Upper lobe of right lung (tissue), 1 donor: ENCODE data around the gene TNPO3. TPM values are rescaled to one million over a fixed set of nuclear protein-coding genes. Genes with fewer than 3 reads are reported as not detected.
"Not testable (repeated sequence)": the region's sequence is repeated elsewhere in the genome, so short reads cannot be mapped to it uniquely, and the experiment has no call there.

Experiments
- ATAC-seq: fragments of 200-7000 bp; cut with Tn5 transposase; one replicate; pipeline ENCODE4 v1.9.1; 2020; ENCODE audit warnings: mild to moderate bottlenecking, moderate library complexity
- DNase-seq: peaks from one replicate; pipeline ENCODE4 v3.0.0-alpha.2; 2020
- H3K27ac ChIP-seq: fragments of 200-600 bp; one replicate; pipeline ENCODE4 v1.8.0; 2022
- H3K27me3 ChIP-seq: fragments of 200-600 bp; one replicate; pipeline ENCODE4 v1.8.0; 2022; ENCODE audit warnings: mild to moderate bottlenecking
- H3K36me3 ChIP-seq: fragments of 200-600 bp; one replicate; pipeline ENCODE4 v1.8.0; 2022
- H3K4me1 ChIP-seq: fragments of 200-600 bp; one replicate; pipeline ENCODE4 v1.8.0; 2022
- H3K4me3 ChIP-seq: fragments of 200-600 bp; one replicate; pipeline ENCODE4 v1.8.0; 2022; ENCODE audit warnings: mild to moderate bottlenecking
- H3K9me3 ChIP-seq: fragments of 200-600 bp; one replicate; pipeline ENCODE4 v1.8.0; 2022
- CTCF ChIP-seq: fragments of 200-600 bp; IDR thresholded peaks from one replicate; pipeline ENCODE4 v1.8.0; 2022; ENCODE audit warnings: antibody characterized with exemption
- intact Hi-C: fragments of 100-400 bp; cut with DNase I; formaldehyde crosslinking; loops from one replicate; pipeline ENCODE4 v1.11.0; 2022
- total RNA-seq: library from RNA; stranded (reverse); fragmentation: NEBNext Ultra II Directional; extraction: Animal tissue kit (Norgen Biotek cat#: 25700); gene quantifications from one replicate; pipeline ENCODE4 v1.2.1, GENCODE V29; 2021
- donor health status: DM: no; HTN: yes; CAD: no; lungs with severe emphysema.

TNPO3 gene
- total RNA-seq, 1 donor from 2014 or later = 31.1 TPM

DNA sequence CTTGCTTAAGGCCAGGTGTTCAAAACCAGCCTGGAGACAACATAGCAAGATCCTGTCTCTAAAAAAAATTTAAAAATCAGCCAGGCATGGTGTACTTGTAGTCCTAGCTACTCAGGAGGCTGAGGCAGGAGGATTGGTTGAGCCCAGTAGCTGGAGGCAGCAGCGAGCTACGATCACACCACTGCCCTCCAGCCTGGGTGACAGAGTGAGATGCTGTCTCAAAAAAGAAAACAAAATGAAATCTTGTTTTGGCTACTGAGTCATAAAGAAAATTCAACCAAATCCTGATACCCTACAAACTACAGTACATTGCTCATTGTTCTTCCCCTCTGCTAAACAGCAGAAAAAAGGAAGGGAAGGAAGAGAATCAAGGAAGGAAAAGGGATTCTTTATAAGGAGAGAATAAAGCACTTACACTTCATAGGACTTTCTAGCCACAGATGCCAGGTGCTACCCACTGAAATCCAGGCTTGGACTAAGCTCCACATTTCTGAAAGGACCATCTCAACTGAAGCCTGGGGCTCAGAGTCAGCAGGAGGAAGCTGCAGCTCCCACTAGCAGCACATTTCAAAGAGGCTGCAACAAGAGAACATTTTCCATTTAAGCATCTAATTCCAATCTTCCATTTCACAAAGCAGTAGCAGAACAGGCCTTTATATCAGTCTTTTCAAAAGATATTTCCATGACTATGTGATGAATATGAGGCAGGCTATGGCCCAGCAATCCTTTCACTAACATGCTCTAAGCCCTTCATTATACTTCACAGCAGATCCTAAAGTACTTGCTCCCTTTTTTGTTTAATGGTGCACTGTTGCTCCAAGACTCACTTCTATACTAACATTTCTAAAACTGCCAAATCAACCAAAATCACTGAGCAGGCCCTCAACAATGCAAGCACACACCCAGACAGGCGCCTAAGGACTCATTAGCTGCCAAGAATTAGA, 13.5 kb downstream of the TNPO3 start:
- DNase-seq (no peak), ATAC-seq (no peak)
- peaks cover 23% of the 10 kb centered on the region for H3K36me3 ChIP-seq
- no peak overlapping the region for H3K4me3 ChIP-seq
- intact Hi-C loops = no loop called here
- no peaks in the 10 kb centered on the region for H3K27me3 ChIP-seq
- H3K27ac ChIP-seq = no peak overlapping the region
- no peaks in the 10 kb centered on the region for H3K9me3 ChIP-seq
- peaks cover 17% of the 10 kb centered on the region for H3K4me1 ChIP-seq
- TF ChIP-seq CTCF = no peak

GRCh38 chr7:129038468-129038867, 16.4 kb downstream of the TNPO3 start:
- ATAC-seq, H3K27me3 ChIP-seq, DNase-seq, H3K27ac ChIP-seq, intact Hi-C loops, H3K9me3 ChIP-seq, H3K4me3 ChIP-seq, H3K4me1 ChIP-seq: not testable (repeated sequence)
- H3K36me3 ChIP-seq = peaks cover 23% of the 10 kb centered on the region

- DNase-seq = no peak
- TF ChIP-seq CTCF = no peak
- Histone ChIP-seq H3K36me3 (peaks cover 23% of the 10 kb centered on the region), H3K27me3 (no peaks in the 10 kb centered on the region), H3K4me1 (peaks cover 8% of the 10 kb centered on the region), H3K27ac (no peak overlapping the region), H3K4me3 (no peak overlapping the region), H3K9me3 (no peaks in the 10 kb centered on the region)
- no peak for ATAC-seq
- intact Hi-C loops = no loop called here
Measured at GRCh38 chr7:129037585-129037984, 17.3 kb downstream of the TNPO3 start.

DNA sequence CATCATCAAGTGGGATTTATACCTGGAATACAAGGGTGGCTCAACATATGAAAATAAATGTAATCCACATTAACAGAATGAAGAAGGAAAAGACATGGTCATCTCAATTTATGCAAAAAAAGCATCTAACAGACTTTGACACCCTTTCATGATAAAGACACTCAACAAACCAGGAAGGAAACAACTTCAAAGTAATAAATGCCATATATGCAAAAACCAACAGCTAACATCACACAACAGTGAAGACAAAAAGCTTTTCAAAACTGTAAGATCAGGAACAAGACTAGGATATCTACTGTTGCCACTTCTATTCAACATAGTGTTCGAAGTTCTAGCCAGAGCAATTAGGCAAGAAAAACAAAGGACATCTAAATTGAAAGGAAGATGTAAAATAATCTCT, 22.9 kb downstream of the TNPO3 start:
- no peak for DNase-seq
- Histone ChIP-seq H3K36me3 (no peaks in the 10 kb centered on the region), H3K27me3 (no peaks in the 10 kb centered on the region), H3K4me3 (no peak overlapping the region), H3K4me1 (peaks cover 6% of the 10 kb centered on the region), H3K9me3 (no peaks in the 10 kb centered on the region), H3K27ac (no peak overlapping the region)
- ATAC-seq = no peak
- intact Hi-C loops = no loop called here
- no peak for TF ChIP-seq CTCF

- Histone ChIP-seq H3K9me3 (no peaks in the 10 kb centered on the region), H3K27ac (no peak overlapping the region), H3K36me3 (no peaks in the 10 kb centered on the region), H3K27me3 (no peaks in the 10 kb centered on the region), H3K4me3 (no peak overlapping the region), H3K4me1 (peaks cover 6% of the 10 kb centered on the region)
- TF ChIP-seq CTCF = no peak
- ATAC-seq (no peak), DNase-seq (no peak)
- intact Hi-C loops = no loop called here
Measured at GRCh38 chr7:129030440-129030839, 24.5 kb downstream of the TNPO3 start.

- Histone ChIP-seq H3K27ac (no peak overlapping the region), H3K9me3 (no peaks in the 10 kb centered on the region), H3K4me3 (no peak overlapping the region), H3K36me3 (no peaks in the 10 kb centered on the region), H3K4me1 (peaks cover 6% of the 10 kb centered on the region), H3K27me3 (no peaks in the 10 kb centered on the region)
- no peak for TF ChIP-seq CTCF
- intact Hi-C loops = no loop called here
- ATAC-seq (no peak), DNase-seq (no peak)
Measured at GRCh38 chr7:129024125-129024524, 30.8 kb downstream of the TNPO3 start.
